Measurements from ENCODE around the gene EDDM3A. TPM values are rescaled to one million over a fixed set of nuclear protein-coding genes. Genes with fewer than 3 reads are reported as not detected.
"Not testable (repeated sequence)": the region's sequence is repeated elsewhere in the genome, so short reads cannot be mapped to it uniquely, and the experiment has no call there.

Gene EDDM3A
- total RNA-seq, 4 donors from 2014 or later = not detected

GRCh38 chr14:20720741-20721140 is 24.9 kb upstream of the EDDM3A start:
- no peak for TF ChIP-seq CTCF (IDR thresholded peaks at IDR 0.05)
- DNase-seq (ENCODE audit: low spot score) (no peak), ATAC-seq (ENCODE audit: low FRiP score) (no peak)

- DNase-seq (ENCODE audit: low spot score) (no peak), ATAC-seq (ENCODE audit: low FRiP score) (no peak)
- TF ChIP-seq CTCF (IDR thresholded peaks at IDR 0.05) = no peak
Measured at GRCh38 chr14:20722016-20722415, 23.7 kb upstream of the EDDM3A start.

GRCh38 chr14:20723488-20723887 is 22.2 kb upstream of the EDDM3A start:
- TF ChIP-seq CTCF (IDR thresholded peaks at IDR 0.05) = no peak
- DNase-seq (ENCODE audit: low spot score) (no peak), ATAC-seq (ENCODE audit: low FRiP score) (no peak)

GRCh38 chr14:20726121-20726520 is 19.6 kb upstream of the EDDM3A start:
- not testable (repeated sequence) for DNase-seq (ENCODE audit: low spot score); ATAC-seq (ENCODE audit: low FRiP score)

- no peak for ATAC-seq (ENCODE audit: low FRiP score)
- no peak for TF ChIP-seq CTCF (IDR thresholded peaks at IDR 0.05)
- no peak for DNase-seq (ENCODE audit: low spot score)
Measured at GRCh38 chr14:20726531-20726930, 19.2 kb upstream of the EDDM3A start.

GRCh38 chr14:20730891-20731290 is 14.8 kb upstream of the EDDM3A start:
- TF ChIP-seq CTCF (IDR thresholded peaks at IDR 0.05) = no peak
- DNase-seq (ENCODE audit: low spot score) (no peak), ATAC-seq (ENCODE audit: low FRiP score) (no peak)

- no peak for ATAC-seq (ENCODE audit: low FRiP score)
Measured at GRCh38 chr14:20732477-20732876, 13.2 kb upstream of the EDDM3A start.

More at GRCh38 chr14:20732477-20732876, 13.2 kb upstream of the EDDM3A start:
- TF ChIP-seq CTCF (IDR thresholded peaks at IDR 0.05) = no peak
- no peak for DNase-seq (ENCODE audit: low spot score)

All from omental fat pad (tissue), 4 donors.